IMR-90 (cell line): Measurements from ENCODE around the gene GALNT14.

Experiments
- BHLHE40 ChIP-seq: fragments of 150-350 bp; IDR thresholded peaks from 2 replicates; pipeline ENCODE4 v1.6.1; 2016; ENCODE audit warnings: mild to moderate bottlenecking, low read depth, low read length
- CEBPB ChIP-seq: IDR thresholded peaks from 2 replicates; pipeline ENCODE4 v1.6.1; 2012; ENCODE audit warnings: low read depth, low read length, improper control_type of control experiment
- CHD1 ChIP-seq: IDR thresholded peaks from 2 replicates; pipeline ENCODE4 v1.6.1; 2012; ENCODE audit warnings: low read depth, low read length, improper control_type of control experiment
- ELK1 ChIP-seq: fragments of 150-350 bp; IDR thresholded peaks from 2 replicates; pipeline ENCODE4 v1.6.1; 2016; ENCODE audit warnings: low read depth, mild to moderate bottlenecking, low read length, moderate library complexity, borderline replicate concordance
- FOS ChIP-seq: fragments of 150-350 bp; IDR thresholded peaks from 2 replicates; pipeline ENCODE4 v1.6.1; 2016; ENCODE audit warnings: low read depth, low read length
- MAFK ChIP-seq: IDR thresholded peaks from 2 replicates; pipeline ENCODE4 v1.6.1; 2012; ENCODE audit warnings: low read depth, low read length, improper control_type of control experiment
- MXI1 ChIP-seq: IDR thresholded peaks from 2 replicates; pipeline ENCODE4 v1.6.1; 2012; ENCODE audit warnings: low read depth, mild to moderate bottlenecking, low read length, moderate library complexity, borderline replicate concordance
- POLR2A ChIP-seq: IDR thresholded peaks from 2 replicates; pipeline ENCODE4 v1.6.1; 2012; ENCODE audit warnings: mild to moderate bottlenecking, low read depth, low read length
- RAD21 ChIP-seq: IDR thresholded peaks from 2 replicates; pipeline ENCODE4 v1.6.1; 2012; ENCODE audit warnings: low read length, improper control_type of control experiment
- RCOR1 ChIP-seq: IDR thresholded peaks from 2 replicates; pipeline ENCODE4 v1.6.1; 2012; ENCODE audit warnings: mild to moderate bottlenecking, low read length, improper control_type of control experiment; ENCODE audit not compliant: insufficient replicate concordance
- RFX5 ChIP-seq: IDR thresholded peaks from 2 replicates; pipeline ENCODE4 v1.8.0; 2012; ENCODE audit warnings: low read depth, mild to moderate bottlenecking, low read length, moderate library complexity
- SMC3 ChIP-seq: fragments of 150-350 bp; IDR thresholded peaks from 2 replicates; pipeline ENCODE4 v1.6.1; 2016; ENCODE audit warnings: low read depth, mild to moderate bottlenecking, antibody characterized with exemption, low read length, moderate library complexity
- USF2 ChIP-seq: fragments of 150-350 bp; IDR thresholded peaks from 2 replicates; pipeline ENCODE4 v1.6.1; 2017; ENCODE audit warnings: mild to moderate bottlenecking, antibody characterized with exemption, low read length, low read depth
- TF ChIP-seq, protein P1 (sequence below): conservative IDR thresholded peaks from 2 replicates; pipeline ENCODE4 v1.5.1; 2012; ENCODE audit warnings: mild to moderate bottlenecking, low read depth, low read length, improper control_type of control experiment

- TF ChIP-seq POLR2A (no peak), RAD21 (no peak), MXI1 (no peak), CEBPB (no peak), FOS (no peak), USF2 (no peak), MAFK (no peak), ELK1 (no peak), RCOR1 (no peak), BHLHE40 (no peak), SMC3 (no peak), RFX5 (no peak), CHD1 (no peak)
- TF ChIP-seq, protein P1, sequence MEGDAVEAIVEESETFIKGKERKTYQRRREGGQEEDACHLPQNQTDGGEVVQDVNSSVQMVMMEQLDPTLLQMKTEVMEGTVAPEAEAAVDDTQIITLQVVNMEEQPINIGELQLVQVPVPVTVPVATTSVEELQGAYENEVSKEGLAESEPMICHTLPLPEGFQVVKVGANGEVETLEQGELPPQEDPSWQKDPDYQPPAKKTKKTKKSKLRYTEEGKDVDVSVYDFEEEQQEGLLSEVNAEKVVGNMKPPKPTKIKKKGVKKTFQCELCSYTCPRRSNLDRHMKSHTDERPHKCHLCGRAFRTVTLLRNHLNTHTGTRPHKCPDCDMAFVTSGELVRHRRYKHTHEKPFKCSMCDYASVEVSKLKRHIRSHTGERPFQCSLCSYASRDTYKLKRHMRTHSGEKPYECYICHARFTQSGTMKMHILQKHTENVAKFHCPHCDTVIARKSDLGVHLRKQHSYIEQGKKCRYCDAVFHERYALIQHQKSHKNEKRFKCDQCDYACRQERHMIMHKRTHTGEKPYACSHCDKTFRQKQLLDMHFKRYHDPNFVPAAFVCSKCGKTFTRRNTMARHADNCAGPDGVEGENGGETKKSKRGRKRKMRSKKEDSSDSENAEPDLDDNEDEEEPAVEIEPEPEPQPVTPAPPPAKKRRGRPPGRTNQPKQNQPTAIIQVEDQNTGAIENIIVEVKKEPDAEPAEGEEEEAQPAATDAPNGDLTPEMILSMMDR, result no peak
Measured at GRCh38 chr2:31150120-31150670, 12.0 kb upstream of the GALNT14 start.
